HEK293 (cell line): ENCODE results near the gene SLC29A1.

ENCODE experiments used
- HIC1 ChIP-seq: fragments of 450-650 bp; formaldehyde crosslinking; IDR thresholded peaks from 2 replicates; pipeline ENCODE4 v1.5.1; 2016; ENCODE audit warnings: missing biosample characterization, missing genetic modification characterization
- HOXD13 ChIP-seq: sonication (generic); formaldehyde crosslinking; IDR thresholded peaks from 2 replicates; pipeline ENCODE4 v1.8.0; 2022; ENCODE audit warnings: missing genetic modification reagents, borderline replicate concordance
- KLF17 ChIP-seq: fragments of 450-650 bp; formaldehyde crosslinking; IDR thresholded peaks from 2 replicates; pipeline ENCODE4 v1.5.1; 2016; ENCODE audit warnings: missing biosample characterization, missing genetic modification characterization
- PATZ1 ChIP-seq: fragments of 450-650 bp; formaldehyde crosslinking; IDR thresholded peaks from 2 replicates; pipeline ENCODE4 v1.5.1; 2016; ENCODE audit warnings: missing biosample characterization, missing genetic modification characterization
- PRDM10 ChIP-seq: fragments of 450-650 bp; formaldehyde crosslinking; IDR thresholded peaks from 2 replicates; pipeline ENCODE4 v1.5.1; 2016; ENCODE audit warnings: missing biosample characterization, missing genetic modification characterization
- PRDM2 ChIP-seq: fragments of 450-650 bp; formaldehyde crosslinking; IDR thresholded peaks from 2 replicates; pipeline ENCODE4 v1.5.1; 2016; ENCODE audit warnings: missing biosample characterization, missing genetic modification characterization, borderline replicate concordance
- REPIN1 ChIP-seq: fragments of 450-650 bp; formaldehyde crosslinking; IDR thresholded peaks from 2 replicates; pipeline ENCODE4 v1.5.1; 2017; ENCODE audit warnings: missing biosample characterization, missing genetic modification characterization, low read depth
- YY2 ChIP-seq: fragments of 450-650 bp; formaldehyde crosslinking; IDR thresholded peaks from 2 replicates; pipeline ENCODE4 v1.5.1; 2016; ENCODE audit warnings: missing biosample characterization, missing genetic modification characterization
- ZBTB49 ChIP-seq: fragments of 450-650 bp; formaldehyde crosslinking; IDR thresholded peaks from 2 replicates; pipeline ENCODE4 v1.5.1; 2016; ENCODE audit warnings: missing biosample characterization, missing genetic modification characterization, low read depth
- ZFP37 ChIP-seq: fragments of 450-650 bp; formaldehyde crosslinking; IDR thresholded peaks from 2 replicates; pipeline ENCODE4 v1.5.1; 2016; ENCODE audit warnings: missing biosample characterization, missing genetic modification characterization
- ZIC2 ChIP-seq: fragments of 450-650 bp; formaldehyde crosslinking; IDR thresholded peaks from 2 replicates; pipeline ENCODE4 v1.5.1; 2016; ENCODE audit warnings: missing biosample characterization, missing genetic modification characterization
- ZNF133 ChIP-seq: fragments of 450-650 bp; formaldehyde crosslinking; IDR thresholded peaks from 2 replicates; pipeline ENCODE4 v1.5.1; 2016; ENCODE audit warnings: missing biosample characterization, missing genetic modification characterization
- ZNF140 ChIP-seq: fragments of 450-650 bp; formaldehyde crosslinking; IDR thresholded peaks from 2 replicates; pipeline ENCODE4 v1.5.1; 2016; ENCODE audit warnings: missing biosample characterization, missing genetic modification characterization
- ZNF157 ChIP-seq: fragments of 450-650 bp; formaldehyde crosslinking; IDR thresholded peaks from 2 replicates; pipeline ENCODE4 v1.5.1; 2016; ENCODE audit warnings: missing biosample characterization, missing genetic modification characterization
- ZNF335 ChIP-seq: fragments of 450-650 bp; formaldehyde crosslinking; conservative IDR thresholded peaks from 2 replicates; pipeline ENCODE4 v1.5.1; 2016; ENCODE audit warnings: missing biosample characterization, missing genetic modification characterization
- ZNF426 ChIP-seq: fragments of 450-650 bp; formaldehyde crosslinking; IDR thresholded peaks from 2 replicates; pipeline ENCODE4 v1.5.1; 2017; ENCODE audit warnings: missing biosample characterization, missing genetic modification characterization, mild to moderate bottlenecking, inconsistent platforms, moderate library complexity
- ZNF549 ChIP-seq: fragments of 450-650 bp; IDR thresholded peaks from 2 replicates; pipeline ENCODE4 v1.5.1; 2018; ENCODE audit warnings: missing biosample characterization, missing genetic modification characterization, mild to moderate bottlenecking, inconsistent platforms, moderate library complexity
- ZNF571 ChIP-seq: fragments of 450-650 bp; formaldehyde crosslinking; IDR thresholded peaks from 2 replicates; pipeline ENCODE4 v1.5.0; 2017; ENCODE audit warnings: missing biosample characterization, missing genetic modification characterization
- ZNF692 ChIP-seq: fragments of 450-650 bp; formaldehyde crosslinking; IDR thresholded peaks from 2 replicates; pipeline ENCODE4 v1.5.1; 2016; ENCODE audit warnings: missing biosample characterization, missing genetic modification characterization
- ZNF792 ChIP-seq: fragments of 450-650 bp; formaldehyde crosslinking; IDR thresholded peaks from 2 replicates; pipeline ENCODE4 v1.5.1; 2016; ENCODE audit warnings: missing biosample characterization, missing genetic modification characterization

SLC29A1 gene

GRCh38 chr6:44221291-44221960, 2.0 kb upstream of the SLC29A1 start (continued):
- TF ChIP-seq PATZ1 (tag by site-specific recombination) (peak; percentile 82), PRDM2 (tag by site-specific recombination) (no peak), ZNF157 (tag by site-specific recombination) (no peak), ZNF549 (tag by site-specific recombination) (no peak), REPIN1 (no peak), ZNF335 (tag by site-specific recombination) (peak; percentile 62), ZNF792 (tag by site-specific recombination) (no peak), ZNF140 (tag by site-specific recombination) (no peak), ZNF133 (tag by site-specific recombination) (no peak), YY2 (tag by site-specific recombination) (no peak), ZBTB49 (tag by site-specific recombination) (no peak), HOXD13 (CRISPR knock-in tag) (no peak), HIC1 (tag by site-specific recombination) (peak; percentile 70; the same call in 1 of the 2 replicates), PRDM10 (tag by site-specific recombination) (peak; percentile 91), KLF17 (tag by site-specific recombination) (peak; percentile 81), ZNF692 (tag by site-specific recombination) (peak; percentile 80; the same call in 1 of the 2 replicates), ZIC2 (tag by site-specific recombination) (peak; percentile 68), ZFP37 (tag by site-specific recombination) (no peak), ZNF426 (tag by site-specific recombination) (no peak), ZNF571 (no peak)
